Activated CD8-positive, alpha-beta memory T cell treated with anti-CD3 and anti-CD28 coated beads, Interleukin-2, amount 10 ng/mL, durations not matched to agents 7 days and 5 days (primary cell): Measurements from ENCODE around the gene AUTS2. TPM values are rescaled to one million over a fixed set of nuclear protein-coding genes. Genes with fewer than 3 reads are reported as not detected.

Source experiments
- ATAC-seq: fragments of 150-1000 bp; cut with Tn5 transposase; one replicate; pipeline ENCODE4 v1.10.0; 2021; ENCODE audit warnings: moderate library complexity
- CTCF ChIA-PET: fragments of 350-600 bp; sonication (Branson Sonifier 250); formaldehyde crosslinking; loops from one replicate; lab custom pipeline; 2021; ENCODE audit warnings: antibody characterized with exemption; lab: Charles Lee
- DNase-seq: peaks from one replicate; pipeline ENCODE4 v3.0.0-alpha.2; 2020
- H3K27ac Mint-ChIP-seq: one replicate; pipeline ENCODE4 v1.8.0; 2021; ENCODE audit warnings: mild to moderate bottlenecking, mixed read lengths
- H3K27me3 Mint-ChIP-seq: one replicate; pipeline ENCODE4 v1.8.0; 2021; ENCODE audit warnings: mixed read lengths
- H3K36me3 Mint-ChIP-seq: one replicate; pipeline ENCODE4 v1.8.0; 2021; ENCODE audit warnings: mild to moderate bottlenecking, mixed read lengths
- H3K4me1 Mint-ChIP-seq: one replicate; pipeline ENCODE4 v1.8.0; 2021; ENCODE audit warnings: mixed read lengths
- H3K4me3 Mint-ChIP-seq: one replicate; pipeline ENCODE4 v1.8.0; 2021; ENCODE audit warnings: mild to moderate bottlenecking, moderate library complexity, mixed read lengths
- H3K9me3 Mint-ChIP-seq: one replicate; pipeline ENCODE4 v1.8.0; 2022; ENCODE audit warnings: low read depth, mixed read lengths
- total RNA-seq, 2 experiments: library from RNA; stranded (reverse); gene quantifications; one replicate each; pipeline ENCODE4 v1.2.3, GENCODE V29; 2021

AUTS2 gene
- total RNA-seq, 2 experiments from 2014 or later, result 9.5 to 24.4 TPM

DNA sequence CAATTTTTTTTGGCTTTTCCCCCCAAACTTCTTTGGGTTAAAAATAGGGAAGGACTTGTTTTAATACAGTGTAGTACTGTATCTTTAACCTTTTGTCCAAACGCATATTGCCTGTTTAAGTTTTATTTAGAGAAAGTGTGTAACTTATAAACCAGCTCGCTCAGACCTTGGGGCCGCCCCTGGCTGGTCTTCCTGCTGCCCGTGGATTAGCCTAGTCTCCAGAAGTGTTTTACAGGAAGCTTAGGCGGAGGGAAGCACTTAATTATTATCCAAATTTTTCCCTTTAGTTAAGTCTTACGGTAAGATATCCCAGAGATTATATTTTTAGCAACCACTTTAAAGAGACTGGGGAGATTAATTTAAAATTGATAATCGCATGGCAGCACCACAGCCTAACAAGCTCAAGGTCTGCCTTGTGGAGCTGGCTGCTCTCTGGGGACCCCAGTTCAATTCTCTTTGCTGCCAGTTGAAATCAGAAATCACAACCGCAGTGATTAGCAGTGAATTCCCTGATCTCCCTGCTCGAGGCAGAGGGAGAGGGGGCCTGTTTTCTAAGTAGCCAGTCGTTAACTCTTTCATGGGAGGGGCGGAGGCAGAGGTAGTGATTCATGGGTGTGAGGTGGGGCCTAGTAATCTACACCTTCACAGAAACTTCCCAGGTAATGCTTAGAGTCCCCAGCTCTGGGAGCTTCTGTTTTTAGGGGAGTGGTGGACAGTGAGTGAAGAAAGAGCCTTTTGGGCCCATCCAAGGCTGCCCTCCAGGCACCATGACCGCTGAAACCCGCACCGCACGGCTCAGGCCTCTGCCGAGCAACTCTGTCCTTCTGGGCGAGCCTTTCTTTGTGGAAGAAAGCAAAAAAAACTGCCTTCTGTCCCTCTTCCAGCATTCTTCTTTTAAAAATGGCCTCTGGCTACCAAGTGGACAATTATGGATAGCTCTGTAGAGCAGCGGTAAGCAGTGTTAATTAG is 984.9 kb downstream of the AUTS2 start:
- ATAC-seq, result no peak
- Mint-ChIP-seq H3K27me3 (peaks cover 5% of the 10 kb centered on the region), H3K36me3 (no peaks in the 10 kb centered on the region), H3K9me3 (no peaks in the 10 kb centered on the region), H3K27ac (no peak overlapping the region), H3K4me1 (no peaks in the 10 kb centered on the region), H3K4me3 (no peak overlapping the region)
- no peak for DNase-seq
- CTCF ChIA-PET, result interaction anchor here (1.4 kb wide), 1 partner anchor 115 kb away, joined by 5 read pairs; no protein-coding TSS in a partner anchor

DNA sequence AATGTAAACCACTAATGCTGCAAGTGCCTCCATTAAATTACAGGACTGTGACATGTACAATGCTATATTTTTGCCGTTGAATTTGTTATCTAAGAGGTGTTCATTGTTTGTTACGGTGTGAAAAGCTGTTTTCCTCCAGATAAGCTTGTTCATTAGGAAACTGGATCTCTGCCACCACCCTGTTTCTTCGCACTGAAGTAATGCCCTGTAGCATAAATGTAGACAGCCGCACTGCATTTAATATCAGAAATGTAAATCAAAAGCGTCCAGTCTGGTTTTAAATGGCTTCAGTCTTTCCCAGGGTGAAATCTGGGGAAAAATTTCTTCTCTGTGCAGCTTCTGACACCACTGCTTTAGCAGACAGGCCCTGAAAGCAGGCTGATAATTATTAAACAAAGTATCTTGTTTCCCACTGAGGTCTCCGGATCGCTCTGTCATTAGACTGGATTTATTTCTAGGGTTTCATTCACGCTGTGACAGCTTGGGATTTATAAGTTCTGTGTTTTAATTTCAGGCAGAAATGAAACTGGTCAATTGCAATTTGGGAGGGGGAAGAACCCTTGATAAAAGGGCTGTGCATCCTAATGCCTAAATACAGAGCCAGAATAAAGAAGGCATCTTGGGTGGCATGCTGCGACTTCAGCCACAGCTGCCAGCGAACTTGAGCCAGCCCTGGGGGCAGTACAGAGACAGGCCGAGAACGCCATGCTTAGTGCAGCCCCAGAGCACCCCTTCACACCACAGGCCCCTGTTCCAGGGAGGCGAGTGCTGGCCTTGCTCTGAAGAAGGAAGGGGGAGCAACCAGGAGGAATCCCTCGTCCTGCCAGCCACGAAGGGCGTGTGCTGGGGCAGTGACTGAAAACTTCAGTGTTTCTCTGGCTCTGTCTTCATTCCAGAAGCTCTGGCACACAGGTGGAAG is 985.9 kb downstream of the AUTS2 start:
- H3K27ac Mint-ChIP-seq, result no peak overlapping the region
- H3K9me3 Mint-ChIP-seq, result no peaks in the 10 kb centered on the region
- CTCF ChIA-PET, result interaction anchor here (1.1 kb wide), 1 partner anchor 114 kb away, joined by 5 read pairs; no protein-coding TSS in a partner anchor

DNA sequence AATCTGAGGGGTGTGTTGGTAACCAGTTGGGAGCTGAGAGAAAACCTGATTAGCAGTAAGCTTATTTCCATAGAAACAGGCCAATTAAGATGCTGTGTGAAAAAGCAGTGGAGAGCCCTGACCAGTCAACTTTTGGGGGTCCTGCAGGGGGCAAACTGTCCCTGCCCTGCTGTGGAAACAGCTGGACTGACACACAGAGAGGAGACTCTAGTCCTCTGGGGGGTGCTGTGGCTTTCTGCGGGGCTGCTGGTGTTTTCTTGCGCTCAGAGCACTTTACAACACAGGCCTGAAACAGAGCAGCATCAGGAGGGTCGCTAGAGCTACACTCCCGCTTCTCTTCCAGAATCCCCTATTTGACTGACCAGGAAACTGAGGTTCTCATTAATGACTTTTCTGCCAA is 986.8 kb downstream of the AUTS2 start:
- ATAC-seq, result no peak
- H3K9me3 Mint-ChIP-seq, result no peaks in the 10 kb centered on the region
- peaks cover 12% of the 10 kb centered on the region for H3K27me3 Mint-ChIP-seq
- no peak overlapping the region for H3K4me3 Mint-ChIP-seq
- H3K36me3 Mint-ChIP-seq, result no peaks in the 10 kb centered on the region
- H3K4me1 Mint-ChIP-seq, result no peaks in the 10 kb centered on the region
- DNase-seq, result no peak
- CTCF ChIA-PET, result interaction anchor here (1.1 kb wide), 1 partner anchor 113 kb away, joined by 5 read pairs; no protein-coding TSS in a partner anchor
- H3K27ac Mint-ChIP-seq, result no peak overlapping the region

More for the DNA sequence above, 985.9 kb downstream of the AUTS2 start:
- Mint-ChIP-seq H3K27me3 (peaks cover 12% of the 10 kb centered on the region), H3K4me3 (no peak overlapping the region), H3K36me3 (no peaks in the 10 kb centered on the region), H3K4me1 (no peaks in the 10 kb centered on the region)
- DNase-seq, result no peak
- ATAC-seq, result no peak

DNA sequence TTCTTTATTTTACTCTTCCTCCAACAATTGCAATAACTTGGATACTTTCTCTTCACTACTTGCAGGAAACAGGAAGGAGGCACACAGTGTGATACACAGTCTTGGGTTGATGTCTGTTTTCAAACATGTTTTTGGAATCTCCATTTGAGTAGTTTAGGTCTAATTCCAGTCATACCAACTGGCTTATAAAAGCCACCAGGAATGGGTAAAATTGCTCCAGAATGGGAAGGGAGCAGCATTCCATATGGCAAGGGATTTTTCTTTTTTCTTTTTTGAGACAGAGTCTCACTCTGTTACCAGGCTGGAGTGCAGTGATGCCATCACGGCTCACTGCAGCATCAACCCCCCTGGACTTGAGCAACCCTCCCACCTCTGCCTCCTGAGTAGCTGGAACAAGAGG is 988.5 kb downstream of the AUTS2 start:
- ATAC-seq, result no peak
- Mint-ChIP-seq H3K4me3 (no peak overlapping the region), H3K27ac (no peak overlapping the region), H3K27me3 (peaks cover 12% of the 10 kb centered on the region), H3K9me3 (no peaks in the 10 kb centered on the region), H3K36me3 (no peaks in the 10 kb centered on the region), H3K4me1 (no peaks in the 10 kb centered on the region)
- CTCF ChIA-PET, result no interaction called here
- no peak for DNase-seq

DNA sequence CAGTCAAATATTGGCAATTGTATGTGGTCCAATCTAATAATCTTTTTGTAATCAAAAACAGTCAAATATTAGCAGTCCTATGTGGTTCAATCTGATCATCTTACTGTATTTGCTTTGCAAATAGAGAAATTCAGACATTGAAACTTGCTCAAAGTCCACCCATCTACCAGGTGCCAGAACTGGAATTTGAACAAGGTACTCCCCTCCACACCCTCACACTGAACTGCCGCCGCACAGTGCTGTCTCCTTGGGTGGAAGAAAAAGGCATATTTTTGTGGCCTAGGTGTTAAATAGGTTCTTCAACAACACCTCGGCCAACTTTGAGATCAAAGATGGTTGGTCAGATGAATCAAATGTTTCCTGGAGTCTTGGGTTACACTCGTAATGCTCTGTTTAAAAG is 989.5 kb downstream of the AUTS2 start:
- CTCF ChIA-PET, result no interaction called here
- H3K27me3 Mint-ChIP-seq, result peaks cover 12% of the 10 kb centered on the region
- no peak for ATAC-seq
- no peak overlapping the region for H3K27ac Mint-ChIP-seq
- no peaks in the 10 kb centered on the region for H3K9me3 Mint-ChIP-seq
- H3K36me3 Mint-ChIP-seq, result no peaks in the 10 kb centered on the region
- H3K4me1 Mint-ChIP-seq, result no peaks in the 10 kb centered on the region
- H3K4me3 Mint-ChIP-seq, result no peak overlapping the region
- DNase-seq, result no peak

DNA sequence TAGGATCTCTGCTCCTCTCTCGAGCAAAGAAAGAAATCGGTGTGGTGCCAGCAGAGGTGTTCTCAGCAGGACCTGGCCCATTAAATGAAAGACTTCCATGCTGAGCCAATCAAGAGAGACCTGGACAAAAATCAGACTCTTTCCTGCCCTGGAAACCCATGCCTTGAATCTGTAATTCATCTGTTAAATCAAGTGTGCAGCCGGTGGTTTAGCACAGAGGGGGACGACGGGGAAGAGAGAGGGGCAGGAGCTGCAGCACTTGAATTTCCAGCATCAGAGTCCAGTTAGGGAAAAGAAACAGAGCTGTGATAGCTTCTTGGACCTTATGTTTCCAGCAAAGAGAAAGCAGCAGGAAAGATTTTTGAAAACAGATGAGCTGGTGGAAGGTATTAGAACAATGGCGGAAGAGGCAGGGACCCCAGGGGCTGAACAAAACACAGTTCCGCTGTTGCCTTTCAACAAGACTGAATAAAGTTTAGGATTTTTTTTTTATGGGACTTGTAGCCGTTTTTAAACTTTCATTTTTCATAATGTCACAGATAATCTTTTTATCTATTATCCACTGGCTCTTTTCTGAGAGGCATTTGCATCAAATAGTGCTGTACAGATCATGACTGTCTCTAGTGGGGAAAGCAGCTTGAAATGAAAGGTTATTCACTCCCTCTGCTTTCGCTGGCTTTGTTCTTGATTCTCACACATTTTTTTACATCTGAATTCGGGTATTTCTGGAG is 990.1 kb downstream of the AUTS2 start:
- Mint-ChIP-seq H3K36me3 (no peaks in the 10 kb centered on the region), H3K9me3 (no peaks in the 10 kb centered on the region), H3K27me3 (peaks cover 12% of the 10 kb centered on the region), H3K27ac (no peak overlapping the region), H3K4me3 (no peak overlapping the region), H3K4me1 (no peaks in the 10 kb centered on the region)
- CTCF ChIA-PET, result interaction anchor here (1.0 kb wide), 1 partner anchor 59 kb away, joined by 3 read pairs; no protein-coding TSS in a partner anchor
- ATAC-seq (no peak), DNase-seq (no peak)

DNA sequence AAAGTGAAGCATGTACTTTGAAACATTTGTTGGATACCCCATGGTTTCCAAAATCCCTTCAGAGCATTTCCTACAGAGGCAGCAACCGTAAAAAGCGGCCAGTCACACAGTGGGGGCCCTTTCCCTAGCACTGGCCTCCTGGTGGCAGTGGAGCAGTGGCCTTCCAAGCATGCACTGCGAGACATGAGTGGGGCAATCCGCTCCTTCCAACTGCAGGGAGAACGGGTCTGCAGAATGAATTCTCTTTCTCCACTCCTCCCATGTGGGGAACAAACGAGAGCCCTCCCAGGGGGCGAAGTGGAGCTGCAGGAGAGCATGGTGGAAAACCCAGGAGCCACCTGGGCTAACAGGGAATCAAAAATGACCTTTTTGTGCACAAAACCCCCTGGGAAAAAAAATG is 990.7 kb downstream of the AUTS2 start:
- H3K4me3 Mint-ChIP-seq, result no peak overlapping the region
- H3K27me3 Mint-ChIP-seq, result peaks cover 12% of the 10 kb centered on the region
- H3K9me3 Mint-ChIP-seq, result no peaks in the 10 kb centered on the region
- H3K4me1 Mint-ChIP-seq, result no peaks in the 10 kb centered on the region
- no peaks in the 10 kb centered on the region for H3K36me3 Mint-ChIP-seq
- no peak overlapping the region for H3K27ac Mint-ChIP-seq
- CTCF ChIA-PET, result interaction anchor here (1.0 kb wide), 1 partner anchor 59 kb away, joined by 3 read pairs; no protein-coding TSS in a partner anchor
- ATAC-seq (no peak), DNase-seq (no peak)

DNA sequence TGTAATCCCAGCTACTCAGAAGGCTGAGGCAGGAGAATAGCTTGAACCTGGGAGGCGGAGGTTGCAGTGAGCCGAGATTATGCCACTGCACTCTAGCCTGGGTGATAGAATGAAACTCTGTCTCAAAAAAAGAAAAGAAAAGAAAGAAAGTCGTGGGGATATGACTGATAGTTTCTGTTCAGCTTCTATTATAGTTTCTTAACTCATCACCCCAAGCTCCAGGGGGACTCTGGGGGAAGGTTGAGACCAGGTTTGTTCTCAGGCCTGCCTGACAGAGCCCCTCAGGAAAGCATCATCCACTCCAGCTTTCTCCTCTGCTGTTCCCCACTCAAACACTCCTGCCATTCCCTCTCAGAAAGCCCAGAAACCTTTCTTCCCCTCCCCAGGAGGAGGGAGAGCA is 991.3 kb downstream of the AUTS2 start:
- ATAC-seq (no peak), DNase-seq (no peak)
- H3K27me3 Mint-ChIP-seq, result peaks cover 15% of the 10 kb centered on the region
- H3K36me3 Mint-ChIP-seq, result no peaks in the 10 kb centered on the region
- no peak overlapping the region for H3K4me3 Mint-ChIP-seq
- CTCF ChIA-PET, result interaction anchor here (1.0 kb wide), 1 partner anchor 58 kb away, joined by 3 read pairs; no protein-coding TSS in a partner anchor
- H3K27ac Mint-ChIP-seq, result no peak overlapping the region
- no peaks in the 10 kb centered on the region for H3K4me1 Mint-ChIP-seq
- no peaks in the 10 kb centered on the region for H3K9me3 Mint-ChIP-seq

DNA sequence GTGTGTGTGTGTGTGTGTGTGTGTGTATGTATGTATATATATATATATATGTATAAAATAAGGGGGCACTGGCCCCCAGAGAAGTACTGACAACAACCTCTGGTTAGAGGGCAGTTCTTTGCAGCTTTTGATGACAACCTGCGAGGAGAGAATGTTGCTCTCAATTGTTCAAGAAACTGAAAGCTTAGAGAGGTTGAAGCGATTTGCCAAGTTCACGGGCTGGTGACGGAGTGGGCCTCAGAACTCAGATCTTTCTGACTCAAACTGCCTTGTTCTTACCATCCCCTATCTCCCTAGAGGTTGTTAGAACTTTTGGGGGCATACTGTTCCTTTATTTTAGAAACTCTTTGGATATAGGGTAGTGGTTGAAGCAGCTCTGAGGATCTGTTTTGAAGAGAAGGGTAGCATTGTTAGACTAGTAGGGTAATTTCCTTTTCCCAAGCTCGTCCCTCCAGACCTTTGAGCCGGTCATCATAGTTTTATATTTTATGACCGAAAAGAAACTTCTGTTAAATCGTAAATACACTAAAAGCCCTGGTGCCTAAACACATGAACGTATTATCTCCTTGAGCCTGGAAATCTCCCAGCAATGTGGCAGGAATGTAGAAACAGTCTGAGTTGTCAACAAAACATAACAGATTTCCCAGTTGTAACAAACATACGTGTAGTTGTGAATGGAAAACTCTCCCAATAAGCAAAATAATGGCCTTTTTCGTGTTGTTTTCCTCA is 992.0 kb downstream of the AUTS2 start:
- H3K4me3 Mint-ChIP-seq, result no peak overlapping the region
- H3K4me1 Mint-ChIP-seq, result no peaks in the 10 kb centered on the region
- DNase-seq (no peak), ATAC-seq (no peak)
- no peaks in the 10 kb centered on the region for H3K9me3 Mint-ChIP-seq
- H3K27ac Mint-ChIP-seq, result no peak overlapping the region
- H3K36me3 Mint-ChIP-seq, result no peaks in the 10 kb centered on the region
- CTCF ChIA-PET, result interaction anchor here (0.7 kb wide), 1 partner anchor 35 kb away, joined by 3 read pairs; no protein-coding TSS in a partner anchor
- H3K27me3 Mint-ChIP-seq, result peaks cover 20% of the 10 kb centered on the region

DNA sequence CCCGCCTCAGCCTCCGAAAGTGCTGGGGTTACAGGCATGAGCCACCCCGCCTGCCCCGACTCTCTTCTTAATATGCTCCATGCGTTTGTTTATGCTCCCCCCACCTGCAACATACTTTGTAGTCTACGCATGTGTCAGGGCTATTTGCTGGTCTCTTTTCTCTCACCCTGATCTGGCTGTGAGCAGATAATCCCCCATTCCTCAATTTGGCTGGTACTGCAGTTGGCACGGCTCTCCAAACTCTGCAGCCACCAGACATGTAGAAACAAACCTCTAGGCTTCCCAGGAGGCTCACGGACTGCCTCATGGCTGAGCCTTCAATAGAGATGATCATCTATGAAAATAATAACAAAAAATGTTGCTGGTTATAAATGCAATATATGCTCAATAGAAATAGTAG is 993.4 kb downstream of the AUTS2 start:
- Mint-ChIP-seq H3K9me3 (no peaks in the 10 kb centered on the region), H3K27ac (no peak overlapping the region), H3K36me3 (no peaks in the 10 kb centered on the region), H3K4me3 (no peak overlapping the region), H3K4me1 (peaks cover 3% of the 10 kb centered on the region), H3K27me3 (peaks cover 31% of the 10 kb centered on the region)
- DNase-seq (no peak), ATAC-seq (no peak)
- CTCF ChIA-PET, result no interaction called here

DNA sequence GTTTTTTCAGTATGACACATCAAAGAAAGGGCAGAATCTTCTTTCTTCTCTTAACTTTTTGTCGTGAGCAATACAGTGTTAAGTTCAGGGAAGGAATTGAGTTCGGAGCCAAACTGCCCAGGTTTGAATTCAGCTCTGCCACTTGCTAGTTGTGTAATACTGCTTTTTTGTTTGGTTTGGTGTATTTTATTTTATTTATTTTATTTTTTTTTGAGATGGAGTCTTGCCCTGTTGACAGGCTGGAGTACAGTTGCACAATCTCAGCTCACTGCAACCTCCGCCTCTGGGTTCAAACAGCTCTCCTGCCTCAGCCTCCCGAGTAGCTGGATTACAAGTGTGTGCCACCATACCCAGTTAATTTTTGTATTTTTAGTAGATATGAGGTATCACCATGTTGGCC is 993.9 kb downstream of the AUTS2 start:
- Mint-ChIP-seq H3K27ac (no peak overlapping the region), H3K9me3 (no peaks in the 10 kb centered on the region), H3K27me3 (peaks cover 36% of the 10 kb centered on the region), H3K36me3 (no peaks in the 10 kb centered on the region), H3K4me3 (no peak overlapping the region), H3K4me1 (peaks cover 4% of the 10 kb centered on the region)
- CTCF ChIA-PET, result no interaction called here
- DNase-seq (no peak), ATAC-seq (no peak)

DNA sequence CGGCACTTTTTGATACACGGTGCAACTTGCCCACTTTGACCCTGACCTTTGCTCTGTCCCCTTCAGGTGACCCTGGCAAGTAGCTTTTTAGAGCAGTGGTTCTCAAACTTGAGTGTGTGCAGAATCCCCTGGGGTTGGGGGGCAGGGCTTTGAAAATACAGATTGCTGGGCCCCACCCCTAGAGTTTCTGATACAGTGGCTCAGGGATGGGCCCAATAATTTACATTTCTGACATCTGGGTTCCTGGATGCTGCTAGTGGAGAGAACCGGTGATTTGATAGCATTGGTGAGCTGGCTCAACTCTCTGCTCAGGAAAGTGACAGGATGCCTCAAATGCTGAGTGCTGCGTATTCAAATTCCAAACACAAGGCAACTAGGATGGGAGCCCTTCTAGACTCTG is 995.9 kb downstream of the AUTS2 start:
- no peak for ATAC-seq
- Mint-ChIP-seq H3K4me3 (no peak overlapping the region), H3K4me1 (peaks cover 4% of the 10 kb centered on the region), H3K27ac (no peak overlapping the region), H3K36me3 (no peaks in the 10 kb centered on the region), H3K27me3 (peaks cover 42% of the 10 kb centered on the region), H3K9me3 (no peaks in the 10 kb centered on the region)
- CTCF ChIA-PET, result no interaction called here
- no peak for DNase-seq
